HFFc6 (cell line): ENCODE results near the gene APOL6. TPM values are rescaled to one million over a fixed set of nuclear protein-coding genes. Genes with fewer than 3 reads are reported as not detected.

Experiments
- DNase-seq: peaks from one replicate; pipeline ENCODE4 v3.0.0-alpha.2; 2018
- H3K27ac Mint-ChIP-seq: 2 replicates; pipeline ENCODE4 v1.8.0; 2020; ENCODE audit warnings: mild to moderate bottlenecking, mixed read lengths
- H3K27me3 Mint-ChIP-seq: 2 replicates; pipeline ENCODE4 v1.8.0; 2021; ENCODE audit warnings: mild to moderate bottlenecking, moderate library complexity, mixed read lengths; ENCODE audit not compliant: insufficient read depth
- H3K36me3 Mint-ChIP-seq: 2 replicates; pipeline ENCODE4 v1.8.0; 2021; ENCODE audit warnings: low read depth, mixed read lengths
- H3K4me1 Mint-ChIP-seq: 2 replicates; pipeline ENCODE4 v1.8.0; 2020; ENCODE audit warnings: low read depth, mixed read lengths
- H3K4me3 Mint-ChIP-seq: 2 replicates; pipeline ENCODE4 v1.8.0; 2020; ENCODE audit warnings: mild to moderate bottlenecking, moderate library complexity, mixed read lengths
- H3K9me3 Mint-ChIP-seq: 2 replicates; pipeline ENCODE4 v1.8.0; 2020; ENCODE audit warnings: mild to moderate bottlenecking, mixed read lengths
- CTCF ChIP-seq: fragments of 200-600 bp; sonication (generic); IDR thresholded peaks from 2 replicates; pipeline ENCODE4 v1.5.0; 2021; ENCODE audit warnings: antibody characterized with exemption, mild to moderate bottlenecking
- total RNA-seq, 6 experiments: library from RNA; stranded (reverse); fragmentation: NEBNext Ultra II Directional; extraction: Animal tissue kit (Norgen Biotek cat#: 25700); gene quantifications; 2 replicates in 1 of 6; 3 replicates in 5 of 6; pipeline ENCODE4 v1.2.3, GENCODE V29; 2021

Gene APOL6
- total RNA-seq, 6 experiments from 2014 or later: 1.4 to 3.6 (median 3.4) TPM

- no peak overlapping the region for H3K4me3 Mint-ChIP-seq
- no peak for DNase-seq
- no peak overlapping the region for H3K27ac Mint-ChIP-seq
- no peaks in the 10 kb centered on the region for H3K9me3 Mint-ChIP-seq
- TF ChIP-seq CTCF: no peak
- H3K27me3 Mint-ChIP-seq: peaks cover 36% of the 10 kb centered on the region
- no peaks in the 10 kb centered on the region for H3K36me3 Mint-ChIP-seq
- peaks cover 11% of the 10 kb centered on the region; the same call in 1 of the 2 replicates for H3K4me1 Mint-ChIP-seq
These were observed 39.0 kb upstream of the APOL6 start for GRCh38 chr22:35609261-35609660.

- DNase-seq: no peak
- H3K4me1 Mint-ChIP-seq: peaks cover 6% of the 10 kb centered on the region; the same call in 1 of the 2 replicates
- no peak for TF ChIP-seq CTCF
- H3K4me3 Mint-ChIP-seq: no peak overlapping the region
- H3K27ac Mint-ChIP-seq: no peak overlapping the region
- H3K9me3 Mint-ChIP-seq: no peaks in the 10 kb centered on the region
- peaks cover 39% of the 10 kb centered on the region for H3K27me3 Mint-ChIP-seq
- H3K36me3 Mint-ChIP-seq: no peaks in the 10 kb centered on the region
These were observed 38.5 kb upstream of the APOL6 start for GRCh38 chr22:35609761-35610160.

- Mint-ChIP-seq H3K27ac (no peak overlapping the region), H3K36me3 (no peaks in the 10 kb centered on the region), H3K9me3 (no peaks in the 10 kb centered on the region), H3K27me3 (peaks cover 39% of the 10 kb centered on the region), H3K4me1 (no peaks in the 10 kb centered on the region), H3K4me3 (no peak overlapping the region)
- no peak for DNase-seq
- TF ChIP-seq CTCF: no peak
These were observed 37.5 kb upstream of the APOL6 start for GRCh38 chr22:35610741-35611140.

- H3K27me3 Mint-ChIP-seq: peaks cover 35% of the 10 kb centered on the region
- H3K4me1 Mint-ChIP-seq: no peaks in the 10 kb centered on the region
- H3K27ac Mint-ChIP-seq: no peak overlapping the region
- no peaks in the 10 kb centered on the region for H3K9me3 Mint-ChIP-seq
- no peaks in the 10 kb centered on the region for H3K36me3 Mint-ChIP-seq
- DNase-seq: no peak
- no peak for TF ChIP-seq CTCF
- no peak overlapping the region for H3K4me3 Mint-ChIP-seq
These were observed 36.9 kb upstream of the APOL6 start for GRCh38 chr22:35611200-35611890.

- Mint-ChIP-seq H3K4me3 (no peak overlapping the region), H3K27me3 (peaks cover 35% of the 10 kb centered on the region), H3K9me3 (no peaks in the 10 kb centered on the region), H3K4me1 (no peaks in the 10 kb centered on the region), H3K36me3 (no peaks in the 10 kb centered on the region), H3K27ac (no peak overlapping the region)
- no peak for DNase-seq
- TF ChIP-seq CTCF: no peak
These were observed 36.2 kb upstream of the APOL6 start for GRCh38 chr22:35611891-35612576.
